Stimulated activated CD4-positive, alpha-beta T cell treated with anti-CD3 and anti-CD28 coated beads, Interleukin-1b, Interleukin-23, amount 100 ng/mL, for 24 hours (primary cell): ENCODE measurements around the gene GDF15.
A peak's percentile ranks its signal among the peaks of the same experiment; 100 is the strongest.
"Not testable (repeated sequence)": the region's sequence is repeated elsewhere in the genome, so short reads cannot be mapped to it uniquely, and the experiment has no call there.

Experiments
- DNase-seq, 4 experiments: peaks; one replicate each; pipeline ENCODE4 v3.0.0-alpha.2; 2020; ENCODE audit warnings: low read depth in 4 of 4, low spot score in 1 of 4

Gene GDF15

GRCh38 chr19:18390065-18390907 is 4.3 kb downstream of the GDF15 start:
- DNase-seq = no peak

- no peak for DNase-seq
Measured at GRCh38 chr19:18391509-18392075, 5.6 kb downstream of the GDF15 start.

GRCh38 chr19:18392417-18392816 is 6.5 kb downstream of the GDF15 start:
- no peak for DNase-seq

- DNase-seq = no peak
Measured at GRCh38 chr19:18392926-18393325, 7.0 kb downstream of the GDF15 start.

- no peak for DNase-seq
Measured at GRCh38 chr19:18393836-18394235, 7.9 kb downstream of the GDF15 start.

- no peak for DNase-seq
Measured at GRCh38 chr19:18396471-18397241, 10.7 kb downstream of the GDF15 start.

GRCh38 chr19:18397242-18398202 is 11.6 kb downstream of the GDF15 start, which contains the start of gene LRRC25:
TSS of gene LRRC25 (minus strand) at chr19:18397622. CDS start at chr19:18396963, 659 bp downstream.
- DNase-seq = no peak

GRCh38 chr19:18399008-18399407 is 13.1 kb downstream of the GDF15 start:
- DNase-seq = no peak

GRCh38 chr19:18401580-18402112 is 15.7 kb downstream of the GDF15 start:
- DNase-seq = no peak

- not testable (repeated sequence) for DNase-seq
Measured at GRCh38 chr19:18402455-18403248, 16.7 kb downstream of the GDF15 start.

GRCh38 chr19:18405754-18406153 is 19.8 kb downstream of the GDF15 start:
- not testable (repeated sequence) for DNase-seq

- DNase-seq = no peak
Measured at GRCh38 chr19:18406749-18407148, 20.8 kb downstream of the GDF15 start.

- DNase-seq = no peak
Measured at GRCh38 chr19:18408053-18408476, 22.1 kb downstream of the GDF15 start.

GRCh38 chr19:18412610-18413239 is 26.8 kb downstream of the GDF15 start:
- DNase-seq = no peak

GRCh38 chr19:18414504-18415177 is 28.7 kb downstream of the GDF15 start:
- no peak for DNase-seq

GRCh38 chr19:18415178-18415867 is 29.4 kb downstream of the GDF15 start:
- DNase-seq = no peak

GRCh38 chr19:18416778-18417249 is 30.9 kb downstream of the GDF15 start:
- DNase-seq = peak in 1 of 4 experiments; percentile 44
